ENCODE measurements around the gene DNAJC16. TPM values are rescaled to one million over a fixed set of nuclear protein-coding genes. Genes with fewer than 3 reads are reported as not detected.

The DNAJC16 gene
- total RNA-seq, 1 experiment from 2014 or later: 18.2 TPM

DNA sequence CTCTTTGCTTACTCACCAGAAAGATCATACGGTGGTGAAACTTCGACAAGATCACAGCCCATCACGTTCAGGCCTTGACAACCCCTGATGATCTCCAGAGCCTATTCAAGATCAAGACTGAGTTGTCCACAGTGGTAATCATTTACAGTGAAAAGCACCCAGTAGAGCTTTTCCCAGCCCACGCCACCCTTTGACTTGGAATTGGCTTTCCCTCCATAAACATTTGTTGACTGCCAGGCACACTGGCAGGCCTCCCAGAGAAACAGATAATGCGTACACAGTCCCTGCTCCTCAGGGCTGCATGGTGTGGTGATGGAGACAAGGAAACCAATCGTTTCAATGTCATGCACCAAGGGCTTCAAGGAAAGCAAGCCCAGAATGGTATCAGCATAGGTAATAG is 48.1 kb downstream of the DNAJC16 start:
- H3K27me3 Mint-ChIP-seq (ENCODE audit: unreplicated experiment): no peaks in the 10 kb centered on the region
- TF ChIP-seq, protein P1, sequence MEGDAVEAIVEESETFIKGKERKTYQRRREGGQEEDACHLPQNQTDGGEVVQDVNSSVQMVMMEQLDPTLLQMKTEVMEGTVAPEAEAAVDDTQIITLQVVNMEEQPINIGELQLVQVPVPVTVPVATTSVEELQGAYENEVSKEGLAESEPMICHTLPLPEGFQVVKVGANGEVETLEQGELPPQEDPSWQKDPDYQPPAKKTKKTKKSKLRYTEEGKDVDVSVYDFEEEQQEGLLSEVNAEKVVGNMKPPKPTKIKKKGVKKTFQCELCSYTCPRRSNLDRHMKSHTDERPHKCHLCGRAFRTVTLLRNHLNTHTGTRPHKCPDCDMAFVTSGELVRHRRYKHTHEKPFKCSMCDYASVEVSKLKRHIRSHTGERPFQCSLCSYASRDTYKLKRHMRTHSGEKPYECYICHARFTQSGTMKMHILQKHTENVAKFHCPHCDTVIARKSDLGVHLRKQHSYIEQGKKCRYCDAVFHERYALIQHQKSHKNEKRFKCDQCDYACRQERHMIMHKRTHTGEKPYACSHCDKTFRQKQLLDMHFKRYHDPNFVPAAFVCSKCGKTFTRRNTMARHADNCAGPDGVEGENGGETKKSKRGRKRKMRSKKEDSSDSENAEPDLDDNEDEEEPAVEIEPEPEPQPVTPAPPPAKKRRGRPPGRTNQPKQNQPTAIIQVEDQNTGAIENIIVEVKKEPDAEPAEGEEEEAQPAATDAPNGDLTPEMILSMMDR (IDR thresholded peaks at IDR 0.05; ENCODE audit: unreplicated experiment): no peak
- intact Hi-C loops (cut with micrococcal nuclease; ENCODE audit: unreplicated experiment): no loop called here
- no peak overlapping the region for H3K27ac Mint-ChIP-seq (ENCODE audit: unreplicated experiment)
- H3K36me3 Mint-ChIP-seq (ENCODE audit: insufficient read depth, unreplicated experiment): no peaks in the 10 kb centered on the region
- H3K9me3 Mint-ChIP-seq (ENCODE audit: low read depth, unreplicated experiment): no peaks in the 10 kb centered on the region
- no peak overlapping the region for H3K4me3 Mint-ChIP-seq (ENCODE audit: low read depth, unreplicated experiment)
- H3K4me1 Mint-ChIP-seq (ENCODE audit: low read depth, unreplicated experiment): no peaks in the 10 kb centered on the region
- CTCF ChIA-PET: no interaction called here
- BruUV-seq (replicated peaks): no TSS peak
- no peak for DNase-seq

DNA sequence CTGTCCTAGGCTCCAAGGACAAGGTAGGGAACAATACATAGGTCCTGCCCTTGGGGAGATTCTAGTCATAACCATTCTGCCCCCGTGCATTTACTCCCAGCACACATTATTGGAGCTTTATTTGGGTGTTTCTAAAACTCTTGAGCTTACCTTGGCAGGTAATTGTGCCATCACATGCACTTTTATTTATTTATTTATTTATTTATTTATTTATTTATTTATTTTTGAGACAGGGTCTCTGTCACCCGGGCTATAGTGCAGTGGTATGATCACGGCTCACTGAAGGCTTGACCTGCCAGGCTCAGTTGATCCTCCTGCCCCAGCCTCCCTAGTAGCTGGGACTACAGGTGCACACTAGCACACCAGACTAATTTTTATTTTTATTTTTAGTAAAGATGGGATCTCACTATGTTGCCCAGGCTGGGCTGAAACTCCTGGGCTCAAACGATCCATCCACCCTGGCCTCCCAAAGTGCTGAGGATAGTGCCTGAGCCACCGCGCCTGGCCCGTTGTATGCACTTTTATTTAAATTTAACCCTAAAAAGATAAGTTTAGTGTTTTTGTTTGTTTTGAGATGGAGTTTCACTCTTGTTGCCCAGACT is 49.0 kb downstream of the DNAJC16 start:
- Mint-ChIP-seq H3K27me3 (ENCODE audit: unreplicated experiment) (no peaks in the 10 kb centered on the region), H3K9me3 (ENCODE audit: low read depth, unreplicated experiment) (no peaks in the 10 kb centered on the region), H3K4me1 (ENCODE audit: low read depth, unreplicated experiment) (no peaks in the 10 kb centered on the region), H3K36me3 (ENCODE audit: insufficient read depth, unreplicated experiment) (no peaks in the 10 kb centered on the region), H3K4me3 (ENCODE audit: low read depth, unreplicated experiment) (no peak overlapping the region), H3K27ac (ENCODE audit: unreplicated experiment) (no peak overlapping the region)
- TF ChIP-seq, protein P1 (IDR thresholded peaks at IDR 0.05; ENCODE audit: unreplicated experiment): no peak
- intact Hi-C loops (cut with micrococcal nuclease; ENCODE audit: unreplicated experiment): no loop called here
- no peak for DNase-seq
- BruUV-seq (replicated peaks): no TSS peak
- CTCF ChIA-PET: no interaction called here

DNA sequence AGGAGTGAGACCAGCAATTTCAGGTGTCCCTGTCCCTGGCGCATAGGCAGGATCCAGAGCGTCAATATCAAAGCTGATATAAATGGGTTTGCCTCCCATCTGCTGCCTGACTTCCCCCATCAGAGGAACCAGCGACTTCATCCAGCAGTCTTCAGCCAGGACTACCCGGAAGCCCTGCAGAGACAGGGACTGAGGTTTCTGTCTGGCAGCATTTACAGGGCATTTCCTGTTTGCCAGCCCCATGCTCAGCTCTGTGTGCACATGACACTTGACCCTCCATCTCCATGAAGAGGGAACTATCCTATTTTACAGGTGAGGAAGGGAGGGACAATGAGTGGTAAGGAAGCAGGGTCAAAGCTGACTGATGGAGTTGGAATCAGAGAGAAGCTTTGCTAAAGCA is 51.0 kb downstream of the DNAJC16 start:
- CTCF ChIA-PET: no interaction called here
- Mint-ChIP-seq H3K27ac (ENCODE audit: unreplicated experiment) (no peak overlapping the region), H3K27me3 (ENCODE audit: unreplicated experiment) (no peaks in the 10 kb centered on the region), H3K4me1 (ENCODE audit: low read depth, unreplicated experiment) (no peaks in the 10 kb centered on the region), H3K9me3 (ENCODE audit: low read depth, unreplicated experiment) (no peaks in the 10 kb centered on the region), H3K4me3 (ENCODE audit: low read depth, unreplicated experiment) (no peak overlapping the region), H3K36me3 (ENCODE audit: insufficient read depth, unreplicated experiment) (no peaks in the 10 kb centered on the region)
- intact Hi-C loops (cut with micrococcal nuclease; ENCODE audit: unreplicated experiment): no loop called here
- BruUV-seq (replicated peaks): no TSS peak
- DNase-seq: no peak
- TF ChIP-seq, protein P1 (IDR thresholded peaks at IDR 0.05; ENCODE audit: unreplicated experiment): no peak

DNA sequence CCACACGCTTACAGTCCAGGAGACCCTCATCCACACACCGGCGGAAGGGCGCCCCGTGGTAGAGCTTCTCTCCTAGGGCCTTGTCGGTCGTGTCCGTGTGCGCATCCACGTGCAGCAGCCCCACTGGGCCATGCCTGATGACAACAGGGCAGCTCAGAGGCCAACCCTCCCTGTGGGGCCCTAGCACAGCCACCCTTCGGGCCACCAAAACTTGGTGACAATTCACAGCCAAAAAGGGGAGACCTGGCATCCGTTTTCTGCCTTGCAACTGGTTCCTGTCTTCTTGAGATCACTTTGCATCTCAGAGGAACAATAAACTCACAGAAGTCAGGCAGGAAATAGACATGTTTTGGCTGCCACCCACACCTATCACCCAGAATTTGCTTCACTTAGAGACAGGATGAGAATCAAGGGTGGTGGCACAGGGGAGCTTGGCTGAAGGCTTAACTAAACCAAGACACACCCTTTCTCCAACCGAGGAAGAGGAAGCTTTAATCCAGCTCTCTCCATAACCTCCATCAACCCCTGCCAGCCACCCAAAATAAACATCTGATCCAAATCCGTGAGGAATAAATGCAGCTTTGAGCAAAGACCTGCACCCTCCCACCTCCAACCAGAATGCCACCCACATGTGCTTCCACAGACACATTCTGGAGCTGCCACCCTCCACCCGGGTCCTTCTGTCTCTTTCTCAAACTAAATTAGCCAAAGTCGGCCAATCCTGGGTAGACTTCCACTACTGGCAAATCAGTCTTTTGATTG is 52.5 kb downstream of the DNAJC16 start:
- DNase-seq: no peak
- Mint-ChIP-seq H3K36me3 (ENCODE audit: insufficient read depth, unreplicated experiment) (no peaks in the 10 kb centered on the region), H3K9me3 (ENCODE audit: low read depth, unreplicated experiment) (no peaks in the 10 kb centered on the region), H3K27ac (ENCODE audit: unreplicated experiment) (no peak overlapping the region), H3K27me3 (ENCODE audit: unreplicated experiment) (no peaks in the 10 kb centered on the region), H3K4me1 (ENCODE audit: low read depth, unreplicated experiment) (no peaks in the 10 kb centered on the region), H3K4me3 (ENCODE audit: low read depth, unreplicated experiment) (no peak overlapping the region)
- intact Hi-C loops (cut with micrococcal nuclease; ENCODE audit: unreplicated experiment): no loop called here
- TF ChIP-seq, protein P1 (IDR thresholded peaks at IDR 0.05; ENCODE audit: unreplicated experiment): no peak
- BruUV-seq (replicated peaks): no TSS peak
- CTCF ChIA-PET: no interaction called here
